Fibroblast of the aortic adventitia (primary cell): ENCODE measurements around the gene RGL1. TPM values are rescaled to one million over a fixed set of nuclear protein-coding genes. Genes with fewer than 3 reads are reported as not detected.

Experiments
- DNase-seq: peaks from one replicate; pipeline ENCODE4 v3.0.0-alpha.2; 2010; ENCODE audit warnings: low read depth
- H3K4me3 ChIP-seq: 2 replicates; pipeline ENCODE4 v1.5.1; 2011; ENCODE audit warnings: low read depth, mild to moderate bottlenecking, control low read depth, low read length, moderate library complexity
- CTCF ChIP-seq: IDR thresholded peaks from 2 replicates; pipeline ENCODE4 v1.5.1; 2011; ENCODE audit warnings: mild to moderate bottlenecking, low read length, control low read depth, inconsistent platforms; ENCODE audit not compliant: insufficient read depth
- total RNA-seq: library from RNA; depleted of rRNA; stranded (reverse); fragments of >200 nt; gene quantifications from 2 replicates; pipeline ENCODE4 v1.2.3, GENCODE V29; 2012; ENCODE audit warnings: low replicate concordance

RGL1 gene
- total RNA-seq, 1 donor = 55.1 TPM

GRCh38 chr1:183859119-183859518, 54.2 kb downstream of the RGL1 start:
- no peak overlapping the region for H3K4me3 ChIP-seq
- no peak for DNase-seq
- TF ChIP-seq CTCF = no peak

DNA sequence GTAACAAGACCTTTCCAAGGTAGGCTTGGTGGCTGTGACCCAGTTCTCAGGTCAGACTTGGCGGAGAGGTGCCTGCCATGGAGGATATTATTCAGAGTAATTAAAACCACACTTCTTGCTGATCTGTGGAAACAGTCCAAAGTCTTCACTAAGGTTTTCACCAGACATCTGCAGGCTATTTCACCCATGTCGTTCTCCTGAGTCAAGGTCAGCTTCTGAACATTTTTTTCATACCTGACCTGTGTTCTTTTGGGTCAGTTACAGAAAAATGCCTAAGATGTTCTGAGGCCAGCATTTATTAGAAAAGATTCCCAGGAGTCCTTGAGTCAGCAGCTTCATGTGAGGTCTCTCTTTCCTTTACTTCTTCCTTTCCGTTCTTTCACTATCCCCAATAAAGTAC, 54.9 kb downstream of the RGL1 start:
- DNase-seq = peak; percentile 57
- no peak overlapping the region for H3K4me3 ChIP-seq
- TF ChIP-seq CTCF = no peak

- DNase-seq = no peak
- H3K4me3 ChIP-seq = no peak overlapping the region
- TF ChIP-seq CTCF = no peak
Measured at GRCh38 chr1:183862967-183863366, 58.0 kb downstream of the RGL1 start.

DNA sequence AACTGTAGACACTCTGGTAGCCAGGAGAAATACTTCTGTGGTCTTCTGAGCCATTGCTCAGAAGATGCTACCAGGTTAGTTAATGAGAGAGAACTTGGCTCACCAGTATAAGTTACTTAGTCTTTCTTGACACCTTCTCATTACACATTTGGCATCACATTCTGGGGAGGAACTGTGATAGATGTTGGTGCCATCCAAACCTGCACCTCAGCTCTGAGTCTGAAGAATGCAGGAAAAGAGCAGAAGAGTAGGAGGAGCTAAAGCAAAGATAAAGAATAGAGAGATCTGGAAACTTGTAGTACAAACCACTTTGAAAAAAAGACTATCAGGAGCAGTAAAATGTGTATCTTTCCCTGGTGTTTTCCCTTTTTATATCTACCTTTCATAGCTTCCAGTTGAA, 58.9 kb downstream of the RGL1 start:
- no peak for TF ChIP-seq CTCF
- no peak for DNase-seq
- no peak overlapping the region for H3K4me3 ChIP-seq

GRCh38 chr1:183864611-183865010, 59.7 kb downstream of the RGL1 start:
- H3K4me3 ChIP-seq = no peak overlapping the region
- TF ChIP-seq CTCF = no peak
- DNase-seq = no peak

- no peak for DNase-seq
- TF ChIP-seq CTCF = no peak
- H3K4me3 ChIP-seq = no peak overlapping the region
Measured at GRCh38 chr1:183869230-183869629, 64.3 kb downstream of the RGL1 start.

DNA sequence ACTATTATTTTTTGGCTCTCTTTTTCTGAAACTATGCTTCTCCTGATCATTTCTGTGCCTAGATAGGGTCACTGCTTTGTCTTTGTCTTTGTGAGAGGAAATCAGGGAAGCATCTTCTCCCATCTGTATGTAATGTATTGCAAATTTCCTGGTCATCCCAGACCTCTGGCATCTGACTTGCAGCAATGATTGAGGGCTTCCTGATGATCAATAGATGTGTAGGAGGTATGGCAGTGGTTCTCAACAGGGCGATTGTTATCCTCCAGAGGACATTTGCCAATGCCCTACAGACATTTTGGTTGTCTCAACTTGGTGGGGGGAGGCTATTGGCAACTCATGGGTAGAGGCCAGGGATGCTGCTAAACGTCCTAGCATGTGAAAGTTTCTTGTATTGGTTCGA, 64.7 kb downstream of the RGL1 start:
- TF ChIP-seq CTCF = no peak
- H3K4me3 ChIP-seq = no peak overlapping the region
- DNase-seq = no peak
